ENCODE data around the gene SLC1A7.

The SLC1A7 gene

DNA sequence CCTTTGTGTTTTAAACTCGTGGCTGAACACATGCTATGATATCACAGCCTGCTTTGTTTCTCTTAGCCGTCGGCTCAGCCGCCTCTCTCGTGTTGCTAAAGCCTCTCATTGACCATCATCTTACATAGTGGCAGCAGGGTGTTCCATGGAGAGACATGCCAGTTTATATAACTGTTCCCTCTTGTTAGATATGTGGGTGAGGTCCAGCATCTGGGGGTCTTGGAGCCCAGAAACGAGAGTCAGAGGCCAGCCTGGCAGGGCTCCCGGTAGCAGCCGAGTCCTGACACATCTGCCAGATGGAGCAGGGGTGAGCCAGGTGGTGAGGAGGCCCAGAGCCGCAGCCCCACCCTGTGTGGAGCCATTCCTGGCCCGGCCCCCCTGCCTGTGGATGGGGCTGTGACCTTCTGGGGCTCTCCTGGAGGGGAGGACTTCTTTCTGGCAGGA, 68.5 kb downstream of the SLC1A7 start:
- TF ChIP-seq, protein P1, sequence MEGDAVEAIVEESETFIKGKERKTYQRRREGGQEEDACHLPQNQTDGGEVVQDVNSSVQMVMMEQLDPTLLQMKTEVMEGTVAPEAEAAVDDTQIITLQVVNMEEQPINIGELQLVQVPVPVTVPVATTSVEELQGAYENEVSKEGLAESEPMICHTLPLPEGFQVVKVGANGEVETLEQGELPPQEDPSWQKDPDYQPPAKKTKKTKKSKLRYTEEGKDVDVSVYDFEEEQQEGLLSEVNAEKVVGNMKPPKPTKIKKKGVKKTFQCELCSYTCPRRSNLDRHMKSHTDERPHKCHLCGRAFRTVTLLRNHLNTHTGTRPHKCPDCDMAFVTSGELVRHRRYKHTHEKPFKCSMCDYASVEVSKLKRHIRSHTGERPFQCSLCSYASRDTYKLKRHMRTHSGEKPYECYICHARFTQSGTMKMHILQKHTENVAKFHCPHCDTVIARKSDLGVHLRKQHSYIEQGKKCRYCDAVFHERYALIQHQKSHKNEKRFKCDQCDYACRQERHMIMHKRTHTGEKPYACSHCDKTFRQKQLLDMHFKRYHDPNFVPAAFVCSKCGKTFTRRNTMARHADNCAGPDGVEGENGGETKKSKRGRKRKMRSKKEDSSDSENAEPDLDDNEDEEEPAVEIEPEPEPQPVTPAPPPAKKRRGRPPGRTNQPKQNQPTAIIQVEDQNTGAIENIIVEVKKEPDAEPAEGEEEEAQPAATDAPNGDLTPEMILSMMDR (IDR thresholded peaks at IDR 0.05; ENCODE audit: low read length), result no peak
- no peak for TF ChIP-seq EZH2 (IDR thresholded peaks at IDR 0.05; ENCODE audit: borderline replicate concordance, low read length)
- H3K79me2 ChIP-seq (ENCODE audit: insufficient read depth, low read length), result no peaks in the 10 kb centered on the region
- no peaks in the 10 kb centered on the region for H3K4me1 ChIP-seq (ENCODE audit: insufficient read depth, low read length, severe bottlenecking)

DNA sequence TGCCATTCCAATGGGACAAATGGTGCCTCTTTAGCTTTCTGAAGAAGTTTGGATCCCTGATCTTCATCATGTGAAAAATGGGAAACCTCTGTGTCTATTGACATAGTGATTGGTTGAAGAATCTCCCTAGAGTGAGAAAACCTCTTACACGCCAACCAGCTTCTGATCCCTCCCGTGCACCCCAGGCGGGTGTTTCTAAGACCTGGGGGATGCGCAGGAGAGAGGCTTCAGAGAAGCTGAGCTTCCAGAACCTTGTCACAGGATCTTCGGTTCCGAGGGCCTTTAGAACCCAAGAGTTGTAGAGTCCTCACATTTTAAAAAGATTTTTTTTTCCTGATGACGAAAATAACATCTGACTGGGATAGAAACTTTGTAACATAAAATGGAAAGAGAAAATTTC, 69.2 kb downstream of the SLC1A7 start:
- no peak overlapping the region for H3K4me3 ChIP-seq (ENCODE audit: low read depth, low read length, poor library complexity, severe bottlenecking)
- TF ChIP-seq EZH2 (IDR thresholded peaks at IDR 0.05; ENCODE audit: borderline replicate concordance, low read length), result no peak
- TF ChIP-seq, protein P1 (IDR thresholded peaks at IDR 0.05; ENCODE audit: low read length), result no peak
- no peaks in the 10 kb centered on the region for H4K20me1 ChIP-seq (ENCODE audit: insufficient read depth, low read length)
- no peaks in the 10 kb centered on the region for H3K36me3 ChIP-seq (ENCODE audit: insufficient read depth, low read length)
- no peak overlapping the region for H3K27ac ChIP-seq (ENCODE audit: low read depth, low read length, poor library complexity, severe bottlenecking)
- no peak overlapping the region for H2AFZ ChIP-seq (ENCODE audit: low read length)
- no peaks in the 10 kb centered on the region for H3F3A ChIP-seq (ENCODE audit: insufficient read depth, low read length)
- H3K9me3 ChIP-seq (ENCODE audit: low read length), result no peaks in the 10 kb centered on the region
- H3K4me1 ChIP-seq (ENCODE audit: insufficient read depth, low read length, severe bottlenecking), result no peaks in the 10 kb centered on the region
- peaks cover 5% of the 10 kb centered on the region for H3K27me3 ChIP-seq (ENCODE audit: insufficient read depth, low read length)
- no peaks in the 10 kb centered on the region for H3K9me2 ChIP-seq (ENCODE audit: low read depth, low read length)
- no peak overlapping the region for H3K9ac ChIP-seq (ENCODE audit: low read length)
- no peak overlapping the region for H3K4me2 ChIP-seq (ENCODE audit: low read length)
- no peaks in the 10 kb centered on the region for H3K79me2 ChIP-seq (ENCODE audit: insufficient read depth, low read length)

More for the DNA sequence above, 68.5 kb downstream of the SLC1A7 start:
- Histone ChIP-seq H3K9me3 (ENCODE audit: low read length) (no peaks in the 10 kb centered on the region), H3K4me3 (ENCODE audit: low read depth, low read length, poor library complexity, severe bottlenecking) (no peak overlapping the region), H2AFZ (ENCODE audit: low read length) (no peak overlapping the region), H3K36me3 (ENCODE audit: insufficient read depth, low read length) (no peaks in the 10 kb centered on the region), H4K20me1 (ENCODE audit: insufficient read depth, low read length) (no peaks in the 10 kb centered on the region), H3K27ac (ENCODE audit: low read depth, low read length, poor library complexity, severe bottlenecking) (no peak overlapping the region), H3K4me2 (ENCODE audit: low read length) (no peak overlapping the region), H3K9ac (ENCODE audit: low read length) (no peak overlapping the region), H3K27me3 (ENCODE audit: insufficient read depth, low read length) (peaks cover 5% of the 10 kb centered on the region), H3F3A (ENCODE audit: insufficient read depth, low read length) (no peaks in the 10 kb centered on the region), H3K9me2 (ENCODE audit: low read depth, low read length) (no peaks in the 10 kb centered on the region)

DNA sequence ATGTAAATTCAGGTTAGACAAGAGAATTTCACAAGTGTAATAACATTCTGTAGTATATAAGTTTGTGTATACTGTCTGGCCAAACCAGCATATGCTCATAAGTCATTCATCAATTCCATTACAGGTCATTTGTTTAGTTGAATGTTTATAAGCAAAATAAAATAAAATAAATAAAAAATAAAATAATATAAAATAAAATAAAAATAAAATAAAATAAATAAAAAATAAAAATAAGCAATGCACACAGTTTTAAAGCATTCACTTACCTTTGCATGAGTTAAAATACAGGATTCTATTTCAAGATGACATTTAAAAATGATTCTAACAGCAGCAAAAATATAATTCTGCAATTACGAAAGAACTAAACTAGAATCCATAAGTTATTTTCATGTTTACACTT, 70.5 kb downstream of the SLC1A7 start:
- no peaks in the 10 kb centered on the region for H3F3A ChIP-seq (ENCODE audit: insufficient read depth, low read length)
- no peak overlapping the region for H2AFZ ChIP-seq (ENCODE audit: low read length)
- H3K79me2 ChIP-seq (ENCODE audit: insufficient read depth, low read length), result no peaks in the 10 kb centered on the region
- H3K36me3 ChIP-seq (ENCODE audit: insufficient read depth, low read length), result no peaks in the 10 kb centered on the region
- H3K27ac ChIP-seq (ENCODE audit: low read depth, low read length, poor library complexity, severe bottlenecking), result no peak overlapping the region
- TF ChIP-seq EZH2 (IDR thresholded peaks at IDR 0.05; ENCODE audit: borderline replicate concordance, low read length), result no peak
- TF ChIP-seq, protein P1 (IDR thresholded peaks at IDR 0.05; ENCODE audit: low read length), result no peak
- no peaks in the 10 kb centered on the region for H4K20me1 ChIP-seq (ENCODE audit: insufficient read depth, low read length)
- no peaks in the 10 kb centered on the region for H3K9me3 ChIP-seq (ENCODE audit: low read length)
- no peak overlapping the region for H3K9ac ChIP-seq (ENCODE audit: low read length)
- no peaks in the 10 kb centered on the region for H3K9me2 ChIP-seq (ENCODE audit: low read depth, low read length)
- no peaks in the 10 kb centered on the region for H3K4me1 ChIP-seq (ENCODE audit: insufficient read depth, low read length, severe bottlenecking)
- H3K4me3 ChIP-seq (ENCODE audit: low read depth, low read length, poor library complexity, severe bottlenecking), result no peak overlapping the region
- H3K27me3 ChIP-seq (ENCODE audit: insufficient read depth, low read length), result peaks cover 5% of the 10 kb centered on the region; the same call in 1 of the 2 replicates
- no peak overlapping the region for H3K4me2 ChIP-seq (ENCODE audit: low read length)

Data from OCI-LY1 (cell line).